Measurements from ENCODE around the gene PRRT1. TPM values are rescaled to one million over a fixed set of nuclear protein-coding genes. Genes with fewer than 3 reads are reported as not detected.

Gene PRRT1
- total RNA-seq, 1 donor: under 0.01 TPM

GRCh38 chr6:32140420-32141046 is 11.2 kb downstream of the PRRT1 start:
- DNase-seq (ENCODE audit: insufficient read length, low spot score, missing footprints): no peak
- Histone ChIP-seq H3K27ac (ENCODE audit: low read depth, low read length) (no peak overlapping the region), H2AFZ (ENCODE audit: low read length) (no peak overlapping the region), H3K4me2 (ENCODE audit: insufficient read depth, low read length) (no peak overlapping the region), H3K36me3 (ENCODE audit: insufficient read depth, low read length) (no peaks in the 10 kb centered on the region), H3K9me3 (ENCODE audit: low read depth, low read length) (no peaks in the 10 kb centered on the region), H3K79me2 (ENCODE audit: insufficient read depth, low read length) (no peaks in the 10 kb centered on the region), H3K4me1 (ENCODE audit: insufficient read depth, low read length) (peaks cover 3% of the 10 kb centered on the region), H3K27me3 (ENCODE audit: insufficient read depth, low read length) (peaks cover 4% of the 10 kb centered on the region), H3K4me3 (ENCODE audit: insufficient read depth, low read length) (no peak overlapping the region), H4K20me1 (ENCODE audit: insufficient read depth, low read length) (no peaks in the 10 kb centered on the region)
- no peak for TF ChIP-seq CTCF (IDR thresholded peaks at IDR 0.05; ENCODE audit: extremely low read depth, low read depth, low read length)

GRCh38 chr6:32139590-32139989 is 12.1 kb downstream of the PRRT1 start:
- H3K79me2 ChIP-seq (ENCODE audit: insufficient read depth, low read length): no peaks in the 10 kb centered on the region

GRCh38 chr6:32137454-32137853 is 14.3 kb downstream of the PRRT1 start:
- Histone ChIP-seq H3K27me3 (ENCODE audit: insufficient read depth, low read length) (peaks cover 4% of the 10 kb centered on the region), H3K79me2 (ENCODE audit: insufficient read depth, low read length) (no peaks in the 10 kb centered on the region), H3K9me3 (ENCODE audit: low read depth, low read length) (no peaks in the 10 kb centered on the region), H3K4me1 (ENCODE audit: insufficient read depth, low read length) (peaks cover 13% of the 10 kb centered on the region), H3K4me2 (ENCODE audit: insufficient read depth, low read length) (no peak overlapping the region), H3K36me3 (ENCODE audit: insufficient read depth, low read length) (no peaks in the 10 kb centered on the region), H4K20me1 (ENCODE audit: insufficient read depth, low read length) (no peaks in the 10 kb centered on the region), H3K4me3 (ENCODE audit: insufficient read depth, low read length) (no peak overlapping the region), H2AFZ (ENCODE audit: low read length) (no peak overlapping the region), H3K27ac (ENCODE audit: low read depth, low read length) (no peak overlapping the region)
- no peak for TF ChIP-seq CTCF (IDR thresholded peaks at IDR 0.05; ENCODE audit: extremely low read depth, low read depth, low read length)
- DNase-seq (ENCODE audit: insufficient read length, low spot score, missing footprints): no peak

More at GRCh38 chr6:32139590-32139989, 12.1 kb downstream of the PRRT1 start:
- Histone ChIP-seq H3K9me3 (ENCODE audit: low read depth, low read length) (no peaks in the 10 kb centered on the region), H3K4me3 (ENCODE audit: insufficient read depth, low read length) (no peak overlapping the region), H3K36me3 (ENCODE audit: insufficient read depth, low read length) (no peaks in the 10 kb centered on the region), H3K27me3 (ENCODE audit: insufficient read depth, low read length) (peaks cover 4% of the 10 kb centered on the region), H3K4me2 (ENCODE audit: insufficient read depth, low read length) (no peak overlapping the region), H3K27ac (ENCODE audit: low read depth, low read length) (no peak overlapping the region), H4K20me1 (ENCODE audit: insufficient read depth, low read length) (no peaks in the 10 kb centered on the region), H2AFZ (ENCODE audit: low read length) (no peak overlapping the region), H3K4me1 (ENCODE audit: insufficient read depth, low read length) (peaks cover 3% of the 10 kb centered on the region)
- DNase-seq (ENCODE audit: insufficient read length, low spot score, missing footprints): no peak
- no peak for TF ChIP-seq CTCF (IDR thresholded peaks at IDR 0.05; ENCODE audit: extremely low read depth, low read depth, low read length)

GRCh38 chr6:32133786-32134185 is 18.0 kb downstream of the PRRT1 start:
- Histone ChIP-seq H3K36me3 (ENCODE audit: insufficient read depth, low read length) (no peaks in the 10 kb centered on the region), H3K27me3 (ENCODE audit: insufficient read depth, low read length) (no peaks in the 10 kb centered on the region), H3K4me3 (ENCODE audit: insufficient read depth, low read length) (no peak overlapping the region), H3K27ac (ENCODE audit: low read depth, low read length) (no peak overlapping the region), H3K4me1 (ENCODE audit: insufficient read depth, low read length) (peaks cover 22% of the 10 kb centered on the region), H3K4me2 (ENCODE audit: insufficient read depth, low read length) (no peak overlapping the region), H3K9me3 (ENCODE audit: low read depth, low read length) (no peaks in the 10 kb centered on the region), H4K20me1 (ENCODE audit: insufficient read depth, low read length) (no peaks in the 10 kb centered on the region), H2AFZ (ENCODE audit: low read length) (peak overlapping the region; percentile 16), H3K79me2 (ENCODE audit: insufficient read depth, low read length) (peaks cover 9% of the 10 kb centered on the region)
- no peak for TF ChIP-seq CTCF (IDR thresholded peaks at IDR 0.05; ENCODE audit: extremely low read depth, low read depth, low read length)
- DNase-seq (ENCODE audit: insufficient read length, low spot score, missing footprints): peak; percentile 87
